Body of pancreas (tissue), 4 donors: ENCODE results near the gene OSBPL2. TPM values are rescaled to one million over a fixed set of nuclear protein-coding genes. Genes with fewer than 3 reads are reported as not detected.

ENCODE experiments used
- ATAC-seq: fragments of 150-250 bp; one replicate; pipeline ENCODE4 v1.9.1; 2016
- DNase-seq, 4 donors: peaks; one replicate each; pipeline ENCODE4 v3.0.0-alpha.2; 2019
- H3K27ac ChIP-seq, 4 donors: fragments of 200-600 bp; sonication (generic); 1 replicate in 3 of 4; 2 replicates in 1 of 4; pipeline versions ENCODE4 v1.5.1 to v1.6.1; 2016 to 2019; ENCODE audit warnings: mild to moderate bottlenecking in 1 of 4, mixed read lengths in 1 of 4, moderate library complexity in 1 of 4
- H3K27me3 ChIP-seq, 2 donors: fragments of 200-600 bp; sonication (generic); one replicate each; pipeline ENCODE4 v1.6.0; 2016; ENCODE audit warnings: mild to moderate bottlenecking in 1 of 2
- H3K36me3 ChIP-seq, 2 donors: fragments of 200-600 bp; sonication (generic); replicated peaks in 1 of 2; 2 replicates each; pipeline ENCODE4 v1.5.1; 2016; ENCODE audit warnings: low read depth in 2 of 2; ENCODE audit not compliant: insufficient read depth in 1 of 2
- H3K4me1 ChIP-seq: fragments of 200-600 bp; sonication (generic); one replicate; pipeline ENCODE4 v1.6.0; 2016
- H3K4me3 ChIP-seq, 2 donors: fragments of 200-600 bp; sonication (generic); 1 replicate in 1 of 2; 2 replicates in 1 of 2; pipeline ENCODE4 v1.5.1; 2016 to 2019
- H3K9me3 ChIP-seq, 3 donors: fragments of 200-600 bp; sonication (generic); 1 replicate in 2 of 3; 2 replicates in 1 of 3; pipeline ENCODE4 v1.5.1; 2016
- CTCF ChIP-seq, 7 experiments: fragments of 450-650 bp in 4 of 7; fragments of 200-600 bp in 3 of 7; sonication (generic) in 3 of 7; IDR thresholded peaks; one replicate each; pipeline ENCODE4 v1.5.1; 2016 to 2019; ENCODE audit warnings: antibody characterized with exemption in 7 of 7
- POLR2A ChIP-seq, 3 donors: fragments of 450-650 bp; IDR thresholded peaks; one replicate each; pipeline ENCODE4 v1.6.1; 2016; ENCODE audit warnings: antibody characterized with exemption in 3 of 3, mild to moderate bottlenecking in 2 of 3
- WGBS, 2 donors: methylation state at CpG; one replicate each; pipeline ENCODE4 v1.1.5; 2017; 5-methylcytosine and 5-hydroxymethylcytosine counted together
- intact Hi-C: fragments of 100-400 bp; cut with DNase I; formaldehyde crosslinking; loops from one replicate; pipeline ENCODE4 v1.15.1; 2023
- total RNA-seq, 2 donors: library from RNA; depleted of rRNA; stranded (reverse); fragments of >200 nt; gene quantifications; one replicate each; pipeline ENCODE4 v1.1.0, GENCODE V29; 2016

The OSBPL2 gene
- total RNA-seq, 2 donors from 2014 or later, result 54.5 to 71.9 TPM

GRCh38 chr20:62333820-62334595 lies 95.7 kb downstream of the OSBPL2 start:
- intact Hi-C loops, result no loop called here
- TF ChIP-seq CTCF (IDR thresholded peaks at IDR 0.05) (no peak), POLR2A (IDR thresholded peaks at IDR 0.05) (no peak)
- H3K27me3 ChIP-seq, result no peaks in the 10 kb centered on the region
- H3K36me3 ChIP-seq, result peaks cover 0 to 30% of the 10 kb centered on the region in 2 donors
- no peak for ATAC-seq
- H3K27ac ChIP-seq, result no peak overlapping the region
- no peaks in the 10 kb centered on the region for H3K4me1 ChIP-seq
- DNase-seq, result no peak
- WGBS, 2 donors, result 80 to 86% methylated on average over 18 to 21 of the region's 37 CpGs
- no peak overlapping the region for H3K4me3 ChIP-seq
- H3K9me3 ChIP-seq, result no peaks in the 10 kb centered on the region

GRCh38 chr20:62334881-62335280 lies 96.6 kb downstream of the OSBPL2 start:
- Histone ChIP-seq H3K4me3 (no peak overlapping the region), H3K27me3 (no peaks in the 10 kb centered on the region), H3K9me3 (no peaks in the 10 kb centered on the region), H3K36me3 (peaks cover 0 to 30% of the 10 kb centered on the region in 2 donors), H3K27ac (no peak overlapping the region), H3K4me1 (no peaks in the 10 kb centered on the region)
- intact Hi-C loops, result no loop called here
- no peak for TF ChIP-seq POLR2A (IDR thresholded peaks at IDR 0.05)
- TF ChIP-seq CTCF (IDR thresholded peaks at IDR 0.05), result no peak
- DNase-seq, result no peak
- 90% methylated on average over 11 of the region's 13 CpGs; no CpG with 5 or more reads in 1 of the 2 donors for WGBS, 2 donors
- ATAC-seq, result no peak

GRCh38 chr20:62335532-62335931 lies 97.2 kb downstream of the OSBPL2 start:
- H3K4me3 ChIP-seq, result no peak overlapping the region
- DNase-seq (no peak), ATAC-seq (no peak)
- intact Hi-C loops, result no loop called here
- peaks cover 0 to 25% of the 10 kb centered on the region in 2 donors for H3K36me3 ChIP-seq
- H3K27ac ChIP-seq, result no peak overlapping the region
- no peak for TF ChIP-seq POLR2A (IDR thresholded peaks at IDR 0.05)
- TF ChIP-seq CTCF (IDR thresholded peaks at IDR 0.05), result no peak
- no peaks in the 10 kb centered on the region for H3K4me1 ChIP-seq
- WGBS, 2 donors, result 79 to 82% methylated on average over 6 of the region's 6 CpGs
- H3K27me3 ChIP-seq, result no peaks in the 10 kb centered on the region
- H3K9me3 ChIP-seq, result no peaks in the 10 kb centered on the region

GRCh38 chr20:62336329-62336728 lies 98.0 kb downstream of the OSBPL2 start:
- H3K4me1 ChIP-seq, result no peaks in the 10 kb centered on the region
- H3K27me3 ChIP-seq, result no peaks in the 10 kb centered on the region
- H3K36me3 ChIP-seq, result peaks cover 0 to 23% of the 10 kb centered on the region in 2 donors
- H3K27ac ChIP-seq, result no peak overlapping the region
- no peak for TF ChIP-seq POLR2A (IDR thresholded peaks at IDR 0.05)
- TF ChIP-seq CTCF (IDR thresholded peaks at IDR 0.05), result no peak
- intact Hi-C loops, result no loop called here
- DNase-seq, result no peak
- WGBS, 2 donors, result 77 to 97% methylated on average over 5 to 9 of the region's 11 CpGs
- no peaks in the 10 kb centered on the region for H3K9me3 ChIP-seq
- H3K4me3 ChIP-seq, result no peak overlapping the region
- ATAC-seq, result no peak
